ENCODE measurements around the gene DNAH9.

DNA sequence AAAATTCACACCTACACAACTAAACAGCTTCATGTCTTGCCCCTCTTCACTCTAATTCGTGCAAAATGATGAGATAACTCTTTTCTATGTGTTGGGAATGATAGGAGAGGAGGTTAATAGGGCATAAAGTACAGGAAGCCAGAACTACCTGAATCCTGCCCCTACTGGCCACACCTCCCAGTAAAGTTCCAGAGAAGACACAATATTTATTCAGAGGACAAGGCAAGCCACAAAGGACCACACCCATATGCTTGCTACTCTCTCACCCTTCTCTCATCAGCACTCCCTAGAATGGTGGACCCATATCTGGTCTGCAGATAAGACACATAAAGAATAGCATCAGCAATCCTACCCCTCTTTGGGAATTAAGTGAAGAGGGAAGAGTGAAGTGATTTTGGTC lies 324.4 kb downstream of the DNAH9 start:
- TF ChIP-seq, protein P1, sequence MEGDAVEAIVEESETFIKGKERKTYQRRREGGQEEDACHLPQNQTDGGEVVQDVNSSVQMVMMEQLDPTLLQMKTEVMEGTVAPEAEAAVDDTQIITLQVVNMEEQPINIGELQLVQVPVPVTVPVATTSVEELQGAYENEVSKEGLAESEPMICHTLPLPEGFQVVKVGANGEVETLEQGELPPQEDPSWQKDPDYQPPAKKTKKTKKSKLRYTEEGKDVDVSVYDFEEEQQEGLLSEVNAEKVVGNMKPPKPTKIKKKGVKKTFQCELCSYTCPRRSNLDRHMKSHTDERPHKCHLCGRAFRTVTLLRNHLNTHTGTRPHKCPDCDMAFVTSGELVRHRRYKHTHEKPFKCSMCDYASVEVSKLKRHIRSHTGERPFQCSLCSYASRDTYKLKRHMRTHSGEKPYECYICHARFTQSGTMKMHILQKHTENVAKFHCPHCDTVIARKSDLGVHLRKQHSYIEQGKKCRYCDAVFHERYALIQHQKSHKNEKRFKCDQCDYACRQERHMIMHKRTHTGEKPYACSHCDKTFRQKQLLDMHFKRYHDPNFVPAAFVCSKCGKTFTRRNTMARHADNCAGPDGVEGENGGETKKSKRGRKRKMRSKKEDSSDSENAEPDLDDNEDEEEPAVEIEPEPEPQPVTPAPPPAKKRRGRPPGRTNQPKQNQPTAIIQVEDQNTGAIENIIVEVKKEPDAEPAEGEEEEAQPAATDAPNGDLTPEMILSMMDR (IDR thresholded peaks at IDR 0.05; ENCODE audit: low read depth, low read length, poor library complexity, severe bottlenecking) = no peak
- no peak for TF ChIP-seq EZH2phosphoT487 (IDR thresholded peaks at IDR 0.05; ENCODE audit: borderline replicate concordance, low read length)

All from DOHH2 (cell line).